GM23338 (cell line): ENCODE results near the gene URAD. TPM values are rescaled to one million over a fixed set of nuclear protein-coding genes. Genes with fewer than 3 reads are reported as not detected.

ENCODE experiments used
- ATAC-seq: fragments of 200-7000 bp; cut with Tn5 transposase; 3 replicates; pipeline ENCODE4 v1.9.1; 2020
- DNase-seq: peaks from one replicate; pipeline ENCODE4 v3.0.0-alpha.2; 2015; ENCODE audit warnings: low spot score
- H2AFZ ChIP-seq: fragments of 200-600 bp; sonication (generic); 2 replicates; pipeline ENCODE4 v1.8.0; 2016; ENCODE audit warnings: antibody characterized with exemption, mild to moderate bottlenecking, moderate library complexity
- H3F3A ChIP-seq: fragments of 200-600 bp; sonication (generic); replicated peaks from 2 replicates; pipeline ENCODE4 v1.8.0; 2017; ENCODE audit warnings: antibody characterized with exemption, mixed run types, low read depth
- H3K27ac ChIP-seq: fragments of 200-600 bp; sonication (generic); 2 replicates; pipeline ENCODE4 v1.6.1; 2016; ENCODE audit warnings: low read depth
- H3K27me3 ChIP-seq: fragments of 200-600 bp; sonication (generic); 2 replicates; pipeline ENCODE4 v1.8.0; 2016; ENCODE audit warnings: mild to moderate bottlenecking, mixed run types, moderate library complexity; ENCODE audit not compliant: insufficient read depth
- H3K36me3 ChIP-seq: fragments of 200-600 bp; sonication (generic); 2 replicates; pipeline ENCODE4 v1.8.0; 2016; ENCODE audit warnings: mild to moderate bottlenecking; ENCODE audit not compliant: insufficient read depth
- H3K4me1 ChIP-seq: fragments of 200-600 bp; sonication (generic); 2 replicates; pipeline ENCODE4 v1.8.0; 2016; ENCODE audit warnings: mild to moderate bottlenecking, moderate library complexity; ENCODE audit not compliant: insufficient read depth
- H3K4me2 ChIP-seq: fragments of 200-600 bp; sonication (generic); 2 replicates; pipeline ENCODE4 v1.7.1; 2017; ENCODE audit warnings: mixed run types
- H3K4me3 ChIP-seq: fragments of 200-600 bp; sonication (generic); 2 replicates; pipeline ENCODE4 v1.6.1; 2016; ENCODE audit warnings: mixed run types
- H3K79me2 ChIP-seq: fragments of 200-600 bp; sonication (generic); replicated peaks from 2 replicates; pipeline ENCODE4 v1.8.0; 2017; ENCODE audit warnings: mild to moderate bottlenecking; ENCODE audit not compliant: insufficient read depth
- H3K9me2 ChIP-seq: fragments of 200-600 bp; sonication (generic); 2 replicates; pipeline ENCODE4 v1.8.0; 2017; ENCODE audit not compliant: insufficient read depth
- H4K20me1 ChIP-seq: fragments of 200-600 bp; sonication (generic); replicated peaks from 2 replicates; pipeline ENCODE4 v1.8.0; 2017; ENCODE audit warnings: mild to moderate bottlenecking; ENCODE audit not compliant: insufficient read depth
- H3K27ac Mint-ChIP-seq: 2 replicates; pipeline ENCODE4 v1.8.0; 2020; ENCODE audit warnings: inconsistent platforms, mild to moderate bottlenecking, moderate library complexity, mixed read lengths
- H3K27me3 Mint-ChIP-seq: 3 replicates; pipeline ENCODE4 v1.8.0; 2022; ENCODE audit warnings: low read depth, mild to moderate bottlenecking, moderate library complexity, mixed read lengths, inconsistent platforms; ENCODE audit not compliant: insufficient read depth, poor library complexity
- H3K36me3 Mint-ChIP-seq: 3 replicates; pipeline ENCODE4 v1.8.0; 2021; ENCODE audit warnings: low read depth, mild to moderate bottlenecking, inconsistent platforms, moderate library complexity, mixed read lengths
- H3K4me1 Mint-ChIP-seq: 3 replicates; pipeline ENCODE4 v1.8.0; 2020; ENCODE audit warnings: mild to moderate bottlenecking, inconsistent platforms, mixed read lengths
- H3K4me3 Mint-ChIP-seq: 3 replicates; pipeline ENCODE4 v1.8.0; 2021; ENCODE audit warnings: moderate library complexity, mild to moderate bottlenecking, inconsistent platforms, mixed read lengths
- H3K9me3 Mint-ChIP-seq: 3 replicates; pipeline ENCODE4 v1.8.0; 2020; ENCODE audit warnings: moderate library complexity, mild to moderate bottlenecking, inconsistent platforms, mixed read lengths
- CTCF ChIP-seq, 2 experiments: fragments of 200-600 bp in 1 of 2; sonication (generic) in 1 of 2; conservative IDR thresholded peaks; 2 replicates each; pipeline versions ENCODE4 v1.5.1 to v1.6.1; 2016 to 2017; ENCODE audit warnings: antibody characterized with exemption in 2 of 2, low read depth in 2 of 2, mild to moderate bottlenecking in 2 of 2, moderate library complexity in 1 of 2
- EZH2 ChIP-seq: fragments of 200-600 bp; sonication (generic); IDR thresholded peaks from one replicate; pipeline ENCODE4 v1.8.0; 2017; ENCODE audit warnings: antibody characterized with exemption, mild to moderate bottlenecking, low read depth; ENCODE audit not compliant: unreplicated experiment
- NANOG ChIP-seq: IDR thresholded peaks from 2 replicates; pipeline ENCODE4 v1.6.1; 2016; ENCODE audit warnings: antibody characterized with exemption, borderline replicate concordance
- STAT1 ChIP-seq: IDR thresholded peaks from one replicate; pipeline ENCODE4 v1.6.1; 2016; ENCODE audit warnings: antibody characterized with exemption; ENCODE audit not compliant: unreplicated experiment
- ZNF114 ChIP-seq: fragments of 250-450 bp; sonication (Bioruptor Pico); IDR thresholded peaks from 2 replicates; pipeline ENCODE4 v1.5.0; 2020; ENCODE audit warnings: mild to moderate bottlenecking, moderate library complexity
- ZNF331 ChIP-seq: fragments of 250-450 bp; sonication (Bioruptor Pico); IDR thresholded peaks from 2 replicates; pipeline ENCODE4 v1.5.0; 2020; ENCODE audit warnings: low read depth, mild to moderate bottlenecking, moderate library complexity
- ZNF462 ChIP-seq: fragments of 250-450 bp; sonication (Bioruptor Pico); IDR thresholded peaks from 2 replicates; pipeline ENCODE4 v1.5.0; 2020; ENCODE audit warnings: mild to moderate bottlenecking, moderate library complexity
- polyA plus RNA-seq: library from polyadenylated mRNA; unstranded; fragments of >200 nt; fragmentation: Nextera tagmentation; extraction: Ambion mirVana; gene quantifications from 2 replicates; pipeline ENCODE4 v1.2.1, GENCODE V29; 2016
- total RNA-seq: library from RNA; depleted of rRNA; stranded (reverse); fragments of >200 nt; shearing (Covaris generic); gene quantifications from 2 replicates; pipeline ENCODE4 v1.2.3, GENCODE V29; 2014

Gene URAD
- total and polyA plus RNA-seq, 2 experiments from 2014 or later: not detected

GRCh38 chr13:27981006-27981708 lies 7.3 kb downstream of the URAD start:
- no peak overlapping the region; the same call in 1 of the 2 replicates for H3K4me2 ChIP-seq
- H3K27me3 ChIP-seq: peaks cover 92% of the 10 kb centered on the region
- no peak overlapping the region for H3K4me3 ChIP-seq
- H3K4me1 ChIP-seq: peaks cover 22% of the 10 kb centered on the region
- Mint-ChIP-seq H3K4me1 (peaks cover 24% of the 10 kb centered on the region), H3K9me3 (peaks cover 6% of the 10 kb centered on the region; the same call in 2 of the 3 replicates), H3K4me3 (peak overlapping the region; percentile 40; the same call in 2 of the 3 replicates), H3K36me3 (no peaks in the 10 kb centered on the region), H3K27me3 (peaks cover 88% of the 10 kb centered on the region), H3K27ac (no peak overlapping the region)
- peaks cover 20% of the 10 kb centered on the region; the same call in 1 of the 2 replicates for H4K20me1 ChIP-seq
- ATAC-seq (no peak), DNase-seq (no peak)
- H3F3A ChIP-seq: peaks cover 31% of the 10 kb centered on the region
- no peak overlapping the region for H2AFZ ChIP-seq
- TF ChIP-seq ZNF114 (no peak), ZNF331 (CRISPR knock-in tag) (no peak), EZH2 (peak; percentile 86), CTCF (conservative IDR thresholded peaks at IDR 0.05; ENCODE audit: low read depth in 2 of 2) (no peak), ZNF462 (CRISPR knock-in tag) (no peak), NANOG (no peak), STAT1 (no peak)
- H3K27ac ChIP-seq: no peak overlapping the region
- no peaks in the 10 kb centered on the region for H3K9me2 ChIP-seq
- no peaks in the 10 kb centered on the region for H3K36me3 ChIP-seq
- no peaks in the 10 kb centered on the region for H3K79me2 ChIP-seq
